ENCODE data around the gene AKAP1.

AKAP1 gene

GRCh38 chr17:57136355-57136754 lies 51.3 kb downstream of the AKAP1 start:
- no peak for ATAC-seq (ENCODE audit: low read depth)
- Mint-ChIP-seq H3K9me3 (no peaks in the 10 kb centered on the region), H3K27me3 (peaks cover 10% of the 10 kb centered on the region), H3K4me3 (no peak overlapping the region), H3K4me1 (peaks cover 18% of the 10 kb centered on the region), H3K36me3 (no peaks in the 10 kb centered on the region), H3K27ac (no peak overlapping the region)
- DNase-seq (ENCODE audit: low spot score in 2 of 2) = no peak

- ATAC-seq (ENCODE audit: low read depth) = no peak
- no peaks in the 10 kb centered on the region for H3K9me3 Mint-ChIP-seq
- peaks cover 10% of the 10 kb centered on the region for H3K4me1 Mint-ChIP-seq
- no peak overlapping the region for H3K27ac Mint-ChIP-seq
- H3K36me3 Mint-ChIP-seq = no peaks in the 10 kb centered on the region
- no peak for DNase-seq (ENCODE audit: low spot score in 2 of 2)
- no peak overlapping the region for H3K4me3 Mint-ChIP-seq
- H3K27me3 Mint-ChIP-seq = peaks cover 10% of the 10 kb centered on the region
Observed at GRCh38 chr17:57138030-57138911, 53.2 kb downstream of the AKAP1 start.

GRCh38 chr17:57138956-57139576 lies 54.0 kb downstream of the AKAP1 start:
- ATAC-seq (ENCODE audit: low read depth) (no peak), DNase-seq (ENCODE audit: low spot score in 2 of 2) (no peak)
- no peak overlapping the region for H3K27ac Mint-ChIP-seq
- peaks cover 7% of the 10 kb centered on the region for H3K4me1 Mint-ChIP-seq
- no peak overlapping the region for H3K4me3 Mint-ChIP-seq
- peaks cover 10% of the 10 kb centered on the region for H3K27me3 Mint-ChIP-seq
- H3K9me3 Mint-ChIP-seq = no peaks in the 10 kb centered on the region
- no peaks in the 10 kb centered on the region for H3K36me3 Mint-ChIP-seq

- Mint-ChIP-seq H3K27ac (no peak overlapping the region), H3K27me3 (peaks cover 10% of the 10 kb centered on the region)
Observed at GRCh38 chr17:57140316-57140715, 55.3 kb downstream of the AKAP1 start.

GRCh38 chr17:57142925-57143324 lies 57.9 kb downstream of the AKAP1 start:
- H3K36me3 Mint-ChIP-seq = no peaks in the 10 kb centered on the region
- ATAC-seq (ENCODE audit: low read depth) (no peak), DNase-seq (ENCODE audit: low spot score in 2 of 2) (no peak)
- peaks cover 5% of the 10 kb centered on the region for H3K27me3 Mint-ChIP-seq
- no peak overlapping the region for H3K4me3 Mint-ChIP-seq
- no peaks in the 10 kb centered on the region for H3K9me3 Mint-ChIP-seq
- no peaks in the 10 kb centered on the region for H3K4me1 Mint-ChIP-seq
- H3K27ac Mint-ChIP-seq = no peak overlapping the region

More at GRCh38 chr17:57140316-57140715, 55.3 kb downstream of the AKAP1 start:
- no peaks in the 10 kb centered on the region for H3K9me3 Mint-ChIP-seq
- peaks cover 7% of the 10 kb centered on the region for H3K4me1 Mint-ChIP-seq
- no peak for DNase-seq (ENCODE audit: low spot score in 2 of 2)
- ATAC-seq (ENCODE audit: low read depth) = no peak
- no peak overlapping the region for H3K4me3 Mint-ChIP-seq
- H3K36me3 Mint-ChIP-seq = no peaks in the 10 kb centered on the region

GRCh38 chr17:57143361-57143760 lies 58.3 kb downstream of the AKAP1 start:
- H3K27ac Mint-ChIP-seq = no peak overlapping the region
- peaks cover 4% of the 10 kb centered on the region for H3K27me3 Mint-ChIP-seq
- H3K4me1 Mint-ChIP-seq = no peaks in the 10 kb centered on the region

GRCh38 chr17:57143919-57144318 lies 58.9 kb downstream of the AKAP1 start:
- ATAC-seq (ENCODE audit: low read depth) (no peak), DNase-seq (ENCODE audit: low spot score in 2 of 2) (no peak)
- Mint-ChIP-seq H3K9me3 (no peaks in the 10 kb centered on the region), H3K4me3 (no peak overlapping the region), H3K36me3 (no peaks in the 10 kb centered on the region), H3K27me3 (peaks cover 4% of the 10 kb centered on the region), H3K4me1 (no peaks in the 10 kb centered on the region), H3K27ac (no peak overlapping the region)

More at GRCh38 chr17:57143361-57143760, 58.3 kb downstream of the AKAP1 start:
- ATAC-seq (ENCODE audit: low read depth) = no peak
- no peaks in the 10 kb centered on the region for H3K9me3 Mint-ChIP-seq
- no peak overlapping the region for H3K4me3 Mint-ChIP-seq
- no peak for DNase-seq (ENCODE audit: low spot score in 2 of 2)
- no peaks in the 10 kb centered on the region for H3K36me3 Mint-ChIP-seq

- H3K27me3 Mint-ChIP-seq = peaks cover 4% of the 10 kb centered on the region
- ATAC-seq (ENCODE audit: low read depth) (no peak), DNase-seq (ENCODE audit: low spot score in 2 of 2) (no peak)
- H3K9me3 Mint-ChIP-seq = no peaks in the 10 kb centered on the region
- H3K27ac Mint-ChIP-seq = no peak overlapping the region
- no peak overlapping the region for H3K4me3 Mint-ChIP-seq
- H3K4me1 Mint-ChIP-seq = no peaks in the 10 kb centered on the region
- no peaks in the 10 kb centered on the region for H3K36me3 Mint-ChIP-seq
Observed at GRCh38 chr17:57144567-57144966, 59.5 kb downstream of the AKAP1 start.

GRCh38 chr17:57145347-57145746 lies 60.3 kb downstream of the AKAP1 start:
- no peaks in the 10 kb centered on the region for H3K36me3 Mint-ChIP-seq
- ATAC-seq (ENCODE audit: low read depth) = no peak
- peaks cover 9% of the 10 kb centered on the region for H3K27me3 Mint-ChIP-seq
- H3K4me3 Mint-ChIP-seq = no peak overlapping the region
- no peak overlapping the region for H3K27ac Mint-ChIP-seq
- no peaks in the 10 kb centered on the region for H3K9me3 Mint-ChIP-seq
- no peaks in the 10 kb centered on the region for H3K4me1 Mint-ChIP-seq
- DNase-seq (ENCODE audit: low spot score in 2 of 2) = no peak

- Mint-ChIP-seq H3K27me3 (peaks cover 12% of the 10 kb centered on the region), H3K36me3 (no peaks in the 10 kb centered on the region), H3K4me1 (no peaks in the 10 kb centered on the region), H3K9me3 (no peaks in the 10 kb centered on the region), H3K27ac (no peak overlapping the region), H3K4me3 (no peak overlapping the region)
- DNase-seq (ENCODE audit: low spot score in 2 of 2) = no peak
- ATAC-seq (ENCODE audit: low read depth) = no peak
Observed at GRCh38 chr17:57146273-57146672, 61.2 kb downstream of the AKAP1 start.

GRCh38 chr17:57151798-57152197 lies 66.8 kb downstream of the AKAP1 start:
- Mint-ChIP-seq H3K4me1 (no peaks in the 10 kb centered on the region), H3K27me3 (peaks cover 21% of the 10 kb centered on the region), H3K9me3 (no peaks in the 10 kb centered on the region), H3K4me3 (no peak overlapping the region), H3K36me3 (no peaks in the 10 kb centered on the region), H3K27ac (no peak overlapping the region)
- DNase-seq (ENCODE audit: low spot score in 2 of 2) (no peak), ATAC-seq (ENCODE audit: low read depth) (no peak)

- DNase-seq (ENCODE audit: low spot score in 2 of 2) (no peak), ATAC-seq (ENCODE audit: low read depth) (no peak)
- Mint-ChIP-seq H3K9me3 (no peaks in the 10 kb centered on the region), H3K4me1 (no peaks in the 10 kb centered on the region), H3K4me3 (no peak overlapping the region), H3K27me3 (peaks cover 21% of the 10 kb centered on the region), H3K36me3 (no peaks in the 10 kb centered on the region), H3K27ac (no peak overlapping the region)
Observed at GRCh38 chr17:57152967-57153528, 68.0 kb downstream of the AKAP1 start.

GRCh38 chr17:57154921-57155320 lies 69.9 kb downstream of the AKAP1 start:
- H3K9me3 Mint-ChIP-seq = no peaks in the 10 kb centered on the region
- no peaks in the 10 kb centered on the region for H3K4me1 Mint-ChIP-seq
- H3K4me3 Mint-ChIP-seq = no peak overlapping the region
- no peak for DNase-seq (ENCODE audit: low spot score in 2 of 2)
- no peak overlapping the region for H3K27ac Mint-ChIP-seq
- peaks cover 18% of the 10 kb centered on the region for H3K27me3 Mint-ChIP-seq
- ATAC-seq (ENCODE audit: low read depth) = no peak
- no peaks in the 10 kb centered on the region for H3K36me3 Mint-ChIP-seq

GRCh38 chr17:57158325-57158724 lies 73.3 kb downstream of the AKAP1 start:
- H3K27ac Mint-ChIP-seq = no peak overlapping the region
- no peaks in the 10 kb centered on the region for H3K4me1 Mint-ChIP-seq
- ATAC-seq (ENCODE audit: low read depth) (no peak), DNase-seq (ENCODE audit: low spot score in 2 of 2) (no peak)
- peaks cover 8% of the 10 kb centered on the region for H3K27me3 Mint-ChIP-seq
- no peak overlapping the region for H3K4me3 Mint-ChIP-seq
- H3K36me3 Mint-ChIP-seq = peaks cover 2% of the 10 kb centered on the region
- peaks cover 3% of the 10 kb centered on the region for H3K9me3 Mint-ChIP-seq

Measured in memory B cell (primary cell).